ENCODE measurements around the gene CPD.

The CPD gene

DNA sequence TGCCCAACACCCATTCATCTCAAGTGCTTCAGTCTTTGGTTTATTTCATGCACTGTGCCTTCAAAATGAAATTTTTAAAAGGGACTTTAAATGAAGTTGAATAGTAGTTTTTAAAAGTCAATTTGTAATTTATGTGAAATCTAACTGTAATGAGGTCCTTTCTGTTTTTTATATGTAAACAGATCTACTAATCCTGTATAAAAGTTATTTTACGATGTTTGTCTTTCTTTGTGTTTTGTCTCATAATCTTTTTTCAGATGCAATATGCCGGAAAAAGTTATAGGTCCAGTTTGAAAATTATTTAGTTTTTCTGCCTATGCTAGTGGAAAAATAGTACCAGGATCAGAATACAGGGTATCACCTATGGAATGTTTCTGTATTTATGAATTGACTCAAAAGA, 89.7 kb downstream of the CPD start:
- Mint-ChIP-seq H3K9me3 (no peaks in the 10 kb centered on the region), H3K27me3 (peaks cover 4% of the 10 kb centered on the region), H3K36me3 (ENCODE audit: low read depth) (peaks cover 18% of the 10 kb centered on the region), H3K27ac (no peak overlapping the region), H3K4me3 (no peak overlapping the region), H3K4me1 (ENCODE audit: low read depth) (no peaks in the 10 kb centered on the region)

DNA sequence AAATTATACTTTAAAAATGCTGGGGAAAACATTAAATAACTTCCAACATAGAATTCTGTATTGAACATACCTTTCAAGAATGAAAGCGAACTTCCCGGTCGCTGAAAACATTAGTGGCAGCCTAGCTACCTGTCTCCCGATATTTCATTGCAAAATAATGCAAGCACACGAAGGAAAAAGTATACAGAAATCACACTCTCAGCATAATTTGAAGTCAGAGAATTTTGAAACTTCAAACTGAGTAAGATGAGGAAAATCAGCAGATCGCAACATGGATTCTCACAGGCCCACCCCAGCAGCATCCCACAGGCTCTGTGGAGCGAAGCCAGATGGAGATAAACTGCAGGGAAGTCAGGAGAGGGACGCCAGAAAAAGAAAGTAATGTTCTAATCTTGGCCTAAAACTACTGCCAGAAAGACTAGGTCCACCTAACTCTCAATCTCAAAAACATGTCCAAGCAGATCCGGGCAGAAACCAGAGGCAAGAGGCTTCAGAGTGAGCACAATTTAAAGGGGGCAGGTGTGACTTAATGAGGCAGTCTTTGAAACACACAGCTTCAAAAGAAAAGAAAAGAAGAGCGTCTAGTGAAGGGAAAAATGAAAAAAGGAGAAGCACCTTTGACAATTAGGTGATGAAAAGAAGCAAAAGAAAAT, 93.6 kb downstream of the CPD start:
- H3K4me3 Mint-ChIP-seq = no peak overlapping the region
- H3K4me1 Mint-ChIP-seq (ENCODE audit: low read depth) = peaks cover 17% of the 10 kb centered on the region
- H3K9me3 Mint-ChIP-seq = no peaks in the 10 kb centered on the region
- peaks cover 4% of the 10 kb centered on the region for H3K27me3 Mint-ChIP-seq
- H3K36me3 Mint-ChIP-seq (ENCODE audit: low read depth) = peaks cover 1% of the 10 kb centered on the region
- no peak overlapping the region for H3K27ac Mint-ChIP-seq

DNA sequence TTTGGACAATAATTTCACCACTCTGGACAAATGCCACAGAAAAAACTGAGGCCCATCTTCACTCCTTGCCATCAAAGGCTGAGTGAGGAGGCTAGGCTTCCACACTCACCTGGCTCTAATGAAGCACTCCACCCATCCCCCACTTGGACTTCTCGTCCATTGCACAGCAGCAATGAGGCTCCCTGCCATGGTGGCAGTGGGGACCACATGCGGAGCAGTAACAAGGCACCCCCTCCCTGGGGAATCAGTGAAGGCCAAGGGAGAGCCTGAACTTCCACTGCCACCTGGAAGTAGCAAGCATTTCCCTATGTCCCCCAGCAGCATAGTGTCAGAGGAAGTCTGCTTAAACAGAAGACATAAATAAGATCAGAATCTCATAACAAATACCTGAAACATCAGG, 96.5 kb downstream of the CPD start:
- peaks cover 36% of the 10 kb centered on the region for H3K4me1 Mint-ChIP-seq (ENCODE audit: low read depth)
- H3K4me3 Mint-ChIP-seq = no peak overlapping the region
- H3K9me3 Mint-ChIP-seq = no peaks in the 10 kb centered on the region
- no peak overlapping the region for H3K27ac Mint-ChIP-seq
- H3K27me3 Mint-ChIP-seq = peaks cover 4% of the 10 kb centered on the region
- H3K36me3 Mint-ChIP-seq (ENCODE audit: low read depth) = peaks cover 20% of the 10 kb centered on the region

DNA sequence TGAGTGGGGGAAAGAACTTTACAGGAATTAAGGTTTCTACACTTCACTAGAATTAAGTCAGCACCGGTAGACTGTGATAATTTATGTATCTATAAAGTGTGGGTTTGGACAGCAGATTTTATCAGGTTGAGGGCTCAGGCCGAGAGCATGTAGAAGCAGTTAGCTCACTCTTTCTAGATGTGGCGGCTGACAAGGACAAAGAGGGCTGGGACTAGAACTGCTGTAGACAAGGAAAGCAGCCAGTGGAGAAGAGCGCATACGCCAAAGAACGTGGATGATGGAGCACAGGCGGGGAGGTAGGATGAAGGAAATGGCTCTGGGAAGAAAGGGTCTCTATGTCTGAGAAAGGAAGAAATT, 98.0 kb downstream of the CPD start:
- H3K4me1 Mint-ChIP-seq (ENCODE audit: low read depth) = peaks cover 40% of the 10 kb centered on the region
- H3K27me3 Mint-ChIP-seq = peaks cover 4% of the 10 kb centered on the region
- no peaks in the 10 kb centered on the region for H3K9me3 Mint-ChIP-seq
- peaks cover 30% of the 10 kb centered on the region for H3K36me3 Mint-ChIP-seq (ENCODE audit: low read depth)
- H3K4me3 Mint-ChIP-seq = peak overlapping the region; percentile 95
- H3K27ac Mint-ChIP-seq = peak overlapping the region; percentile 98

DNA sequence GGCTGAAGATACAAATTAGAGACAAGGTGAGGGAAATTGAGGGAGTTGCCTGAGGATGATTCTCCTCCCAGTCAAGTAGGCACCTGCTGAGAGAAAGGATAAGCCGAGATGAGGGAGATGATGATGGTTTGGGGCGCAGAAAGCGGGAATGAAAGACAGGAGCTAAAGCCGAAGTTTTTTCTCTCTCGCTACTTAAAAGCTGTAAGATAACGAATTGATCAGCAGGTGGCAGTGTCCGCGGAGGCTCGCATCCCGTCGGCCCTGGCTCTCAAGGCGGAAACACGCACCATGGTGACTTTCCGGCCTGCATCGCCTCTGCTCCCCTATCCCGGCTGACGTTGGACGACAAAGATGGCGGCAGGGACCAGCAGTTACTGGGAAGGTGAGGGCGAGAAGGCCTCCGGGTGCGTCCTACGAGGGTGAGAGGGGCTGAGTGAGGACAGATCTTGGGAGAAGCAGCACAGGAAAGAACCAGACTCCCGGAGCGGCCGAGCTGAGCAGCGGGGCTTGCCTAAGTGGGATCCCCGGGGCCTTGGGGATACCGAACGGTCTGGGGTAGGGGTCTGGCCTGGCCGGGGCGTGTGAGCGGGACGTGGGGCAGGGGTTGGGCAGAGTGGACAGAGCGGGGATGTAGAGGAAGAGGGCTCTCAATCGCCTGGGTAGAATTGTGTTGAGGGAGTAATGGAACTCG, 98.5 kb downstream of the CPD start, which contains the start of gene GOSR1:
TSS of gene GOSR1 (plus strand) at position 326 of the 691 bp plus-strand sequence. CDS start at position 352, 26 bp downstream.
- H3K27ac Mint-ChIP-seq = peak within 1 kb of the TSS; percentile 98
- peak within 1 kb of the TSS; percentile 95 for H3K4me3 Mint-ChIP-seq
- peaks cover 40% of the 10 kb centered on the region for H3K4me1 Mint-ChIP-seq (ENCODE audit: low read depth)
- H3K9me3 Mint-ChIP-seq = no peaks in the 10 kb centered on the region
- H3K27me3 Mint-ChIP-seq = peaks cover 4% of the 10 kb centered on the region
- peaks cover 31% of the 10 kb centered on the region for H3K36me3 Mint-ChIP-seq (ENCODE audit: low read depth)

DNA sequence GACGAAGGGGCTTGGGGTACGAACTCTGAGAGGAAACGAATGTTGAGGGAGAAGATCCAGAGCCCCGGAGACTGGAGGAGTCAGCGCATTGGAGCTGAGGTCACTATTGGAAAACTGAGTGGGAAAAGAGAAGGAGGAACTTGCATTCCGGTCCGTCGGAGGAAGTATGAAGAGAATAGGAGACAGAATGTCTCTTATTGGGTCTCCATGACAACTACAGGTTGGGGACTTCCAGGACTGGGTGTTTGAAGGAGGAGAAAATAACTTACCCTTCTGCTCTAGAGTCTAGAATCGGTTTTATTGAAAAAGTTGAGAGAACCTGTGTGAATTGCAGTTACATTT, 99.0 kb downstream of the CPD start:
- Mint-ChIP-seq H3K4me3 (peak overlapping the region; percentile 95), H3K9me3 (no peaks in the 10 kb centered on the region), H3K36me3 (ENCODE audit: low read depth) (peaks cover 34% of the 10 kb centered on the region), H3K4me1 (ENCODE audit: low read depth) (peaks cover 41% of the 10 kb centered on the region), H3K27ac (peak overlapping the region; percentile 98), H3K27me3 (peaks cover 4% of the 10 kb centered on the region)

DNA sequence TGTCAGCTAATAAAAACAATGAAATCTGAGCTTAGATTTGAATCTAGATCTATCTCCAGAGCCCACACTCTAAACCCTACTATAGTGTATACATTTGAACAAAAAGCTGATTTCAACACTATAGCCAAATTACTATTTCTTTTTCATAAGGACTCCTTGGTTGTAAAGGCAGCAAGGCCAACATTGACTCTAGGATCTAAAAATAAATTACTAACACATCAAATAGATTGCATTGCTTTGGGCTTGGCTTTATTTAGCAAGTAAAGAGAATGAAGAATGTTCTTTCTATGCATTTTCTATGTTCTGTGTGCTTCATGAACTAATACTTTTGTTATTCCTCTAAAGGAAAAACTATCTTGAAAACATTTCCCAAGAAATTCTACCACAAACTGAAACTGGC, 103.8 kb downstream of the CPD start:
- peaks cover 74% of the 10 kb centered on the region for H3K36me3 Mint-ChIP-seq (ENCODE audit: low read depth)
- H3K27ac Mint-ChIP-seq = no peak overlapping the region
- H3K4me1 Mint-ChIP-seq (ENCODE audit: low read depth) = peaks cover 25% of the 10 kb centered on the region
- H3K9me3 Mint-ChIP-seq = no peaks in the 10 kb centered on the region
- H3K4me3 Mint-ChIP-seq = no peak overlapping the region
- no peaks in the 10 kb centered on the region for H3K27me3 Mint-ChIP-seq

DNA sequence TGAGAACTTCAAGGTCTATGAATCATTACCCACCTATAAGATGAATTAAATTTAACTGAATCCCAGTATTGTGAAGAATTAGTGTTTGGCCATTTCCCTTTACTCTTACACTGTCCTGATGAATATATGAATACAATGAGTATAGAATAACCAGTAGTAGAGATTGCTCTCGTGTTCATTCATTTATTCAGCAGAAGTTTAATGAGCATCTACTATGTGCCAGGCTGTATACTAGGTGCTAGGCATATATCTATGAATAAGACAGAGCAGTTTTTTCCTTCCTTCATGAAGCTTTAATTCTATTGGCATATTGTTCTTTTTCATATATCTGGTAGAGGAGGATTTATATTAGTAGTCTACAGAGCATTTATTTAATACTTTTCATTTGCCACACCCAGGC, 104.4 kb downstream of the CPD start:
- peaks cover 70% of the 10 kb centered on the region for H3K36me3 Mint-ChIP-seq (ENCODE audit: low read depth)

DNA sequence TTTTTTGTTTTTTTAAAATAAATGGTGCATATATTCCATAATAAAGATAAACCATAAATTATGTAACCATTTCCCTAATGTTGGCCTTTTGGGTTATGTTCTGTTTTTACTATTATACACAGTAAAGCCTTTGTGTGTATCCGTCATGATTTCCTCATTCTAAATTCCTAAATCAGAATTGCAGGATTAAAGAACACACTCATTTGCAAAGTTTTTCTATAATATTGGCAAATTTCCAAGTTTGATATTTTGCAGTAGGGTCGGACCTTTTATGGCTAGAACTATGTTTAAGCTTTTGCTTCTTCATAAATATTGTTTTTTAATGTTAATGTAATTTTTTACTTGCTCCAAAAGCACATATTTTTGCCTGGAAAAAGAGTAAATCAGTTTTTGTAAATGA, 115.1 kb downstream of the CPD start:
- Mint-ChIP-seq H3K27ac (no peak overlapping the region), H3K4me3 (no peak overlapping the region), H3K4me1 (ENCODE audit: low read depth) (no peaks in the 10 kb centered on the region), H3K36me3 (ENCODE audit: low read depth) (peaks cover 82% of the 10 kb centered on the region), H3K9me3 (no peaks in the 10 kb centered on the region), H3K27me3 (no peaks in the 10 kb centered on the region)

More for the DNA sequence above, 104.4 kb downstream of the CPD start:
- Mint-ChIP-seq H3K4me3 (no peak overlapping the region), H3K9me3 (no peaks in the 10 kb centered on the region), H3K27me3 (no peaks in the 10 kb centered on the region), H3K4me1 (ENCODE audit: low read depth) (peaks cover 19% of the 10 kb centered on the region), H3K27ac (no peak overlapping the region)

DNA sequence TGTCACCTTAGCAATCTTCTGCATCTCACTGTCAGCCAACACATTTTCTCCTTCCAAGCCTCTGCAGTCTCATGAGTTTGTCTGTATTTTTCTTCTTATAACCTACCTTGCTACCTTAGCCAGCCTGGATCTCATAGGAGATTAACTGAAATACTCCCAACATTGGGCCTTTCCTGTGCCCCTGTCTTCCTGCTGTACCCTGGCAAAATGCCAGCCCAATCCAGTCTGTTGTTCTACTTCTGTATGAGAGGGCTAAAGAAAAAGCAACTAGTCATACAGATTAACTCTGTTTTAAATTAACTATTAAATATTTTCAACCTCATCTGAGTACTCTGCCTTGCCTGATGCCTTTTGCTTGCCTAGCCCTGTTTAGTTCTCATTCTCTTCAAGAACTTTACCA, 116.9 kb downstream of the CPD start:
- peaks cover 4% of the 10 kb centered on the region for H3K4me1 Mint-ChIP-seq (ENCODE audit: low read depth)
- no peak overlapping the region for H3K4me3 Mint-ChIP-seq
- H3K27ac Mint-ChIP-seq = peak overlapping the region; percentile 22
- no peaks in the 10 kb centered on the region for H3K9me3 Mint-ChIP-seq
- H3K36me3 Mint-ChIP-seq (ENCODE audit: low read depth) = peaks cover 81% of the 10 kb centered on the region
- no peaks in the 10 kb centered on the region for H3K27me3 Mint-ChIP-seq

DNA sequence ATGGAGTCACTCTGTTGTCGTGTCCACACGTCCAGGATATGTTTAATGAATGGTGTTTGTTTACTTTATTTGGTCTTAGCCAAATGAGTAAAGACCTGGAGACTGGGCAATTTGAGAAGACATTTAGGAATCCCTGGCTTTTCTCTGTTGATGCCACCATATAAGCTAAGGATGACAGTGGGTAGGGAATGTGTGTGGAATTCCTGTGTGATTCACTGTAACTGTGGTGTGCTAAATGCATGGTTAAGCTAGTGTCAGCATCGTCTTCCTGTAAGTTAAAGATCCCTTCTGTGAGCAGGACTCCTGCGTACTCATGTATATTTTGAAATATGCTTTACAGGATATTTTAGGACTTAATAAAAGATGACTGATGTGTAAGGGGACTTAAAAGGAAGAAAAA, 124.8 kb downstream of the CPD start:
- Mint-ChIP-seq H3K27ac (no peak overlapping the region), H3K36me3 (ENCODE audit: low read depth) (peaks cover 76% of the 10 kb centered on the region), H3K27me3 (no peaks in the 10 kb centered on the region), H3K4me3 (no peak overlapping the region), H3K9me3 (no peaks in the 10 kb centered on the region), H3K4me1 (ENCODE audit: low read depth) (peaks cover 6% of the 10 kb centered on the region)

DNA sequence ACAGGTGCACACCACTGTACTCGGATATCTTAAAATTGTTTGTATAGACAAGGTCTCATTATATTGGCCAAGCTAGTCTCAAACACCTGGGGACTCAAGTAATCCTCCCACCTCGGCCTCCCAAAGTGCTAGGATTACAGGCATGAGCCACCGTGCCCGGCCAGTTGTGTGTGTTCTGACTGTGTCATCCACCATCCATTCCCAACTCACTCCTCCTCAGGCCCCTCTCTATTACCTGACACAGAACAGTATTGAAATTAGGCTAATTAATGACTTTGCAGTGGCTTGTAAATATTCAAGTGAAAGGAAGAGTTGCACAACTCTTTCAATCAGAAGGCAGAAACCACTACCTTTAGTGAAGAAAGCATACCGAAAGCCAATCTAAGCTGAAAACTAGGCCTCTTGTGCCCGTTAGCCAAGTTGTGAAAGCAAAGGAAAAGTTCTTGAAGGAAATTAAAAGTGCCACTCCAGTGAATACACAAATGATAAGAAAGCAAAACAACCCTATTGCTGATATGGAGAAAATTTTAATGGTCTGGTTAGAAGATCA, 127.2 kb downstream of the CPD start:
- Mint-ChIP-seq H3K27ac (no peak overlapping the region), H3K9me3 (no peaks in the 10 kb centered on the region), H3K4me3 (no peak overlapping the region), H3K36me3 (ENCODE audit: low read depth) (peaks cover 57% of the 10 kb centered on the region), H3K4me1 (ENCODE audit: low read depth) (peaks cover 2% of the 10 kb centered on the region), H3K27me3 (no peaks in the 10 kb centered on the region)

DNA sequence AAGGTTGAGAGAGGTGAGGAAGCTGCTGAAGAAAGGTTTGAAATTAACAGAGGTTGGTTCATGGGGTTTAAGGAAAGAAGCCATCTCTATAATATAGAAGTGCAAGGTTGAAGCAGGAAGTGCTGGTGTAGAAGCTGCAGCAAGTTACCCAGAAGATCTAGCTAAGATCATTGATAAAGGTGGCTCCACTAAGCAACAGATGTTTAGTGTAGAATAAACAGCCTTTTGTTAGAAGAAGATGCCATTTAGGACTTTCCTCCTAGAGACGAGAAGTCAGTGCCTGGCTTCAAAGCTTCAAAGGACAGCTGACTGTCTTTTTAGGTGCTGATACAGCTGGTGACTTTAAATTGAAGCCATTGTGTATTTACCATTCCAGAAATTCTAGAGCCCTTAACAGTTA, 127.8 kb downstream of the CPD start:
- peaks cover 2% of the 10 kb centered on the region for H3K4me1 Mint-ChIP-seq (ENCODE audit: low read depth)
- H3K4me3 Mint-ChIP-seq = no peak overlapping the region
- H3K27ac Mint-ChIP-seq = no peak overlapping the region
- no peaks in the 10 kb centered on the region for H3K27me3 Mint-ChIP-seq
- H3K9me3 Mint-ChIP-seq = no peaks in the 10 kb centered on the region
- peaks cover 55% of the 10 kb centered on the region for H3K36me3 Mint-ChIP-seq (ENCODE audit: low read depth)

DNA sequence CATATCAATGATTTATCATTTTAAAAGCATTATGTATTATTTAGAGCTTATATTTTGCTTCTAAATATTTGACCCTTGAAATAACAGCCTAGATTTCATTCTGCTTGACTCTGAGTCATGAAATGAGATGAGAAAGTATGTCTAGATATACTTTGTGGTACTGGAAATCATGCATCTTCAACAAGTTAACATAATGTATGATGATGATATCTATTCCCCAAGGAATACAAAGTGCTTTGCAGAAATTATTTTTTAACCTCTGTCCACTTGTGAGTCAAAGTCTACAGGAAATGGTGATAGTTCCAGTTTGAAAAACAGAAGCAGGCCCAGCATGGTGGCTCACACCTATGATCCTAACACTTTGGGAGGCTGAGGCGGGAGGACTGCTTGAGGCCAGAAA, 134.6 kb downstream of the CPD start:
- Mint-ChIP-seq H3K27me3 (no peaks in the 10 kb centered on the region), H3K36me3 (ENCODE audit: low read depth) (peaks cover 47% of the 10 kb centered on the region), H3K9me3 (no peaks in the 10 kb centered on the region), H3K4me1 (ENCODE audit: low read depth) (no peaks in the 10 kb centered on the region), H3K27ac (no peak overlapping the region), H3K4me3 (no peak overlapping the region)

DNA sequence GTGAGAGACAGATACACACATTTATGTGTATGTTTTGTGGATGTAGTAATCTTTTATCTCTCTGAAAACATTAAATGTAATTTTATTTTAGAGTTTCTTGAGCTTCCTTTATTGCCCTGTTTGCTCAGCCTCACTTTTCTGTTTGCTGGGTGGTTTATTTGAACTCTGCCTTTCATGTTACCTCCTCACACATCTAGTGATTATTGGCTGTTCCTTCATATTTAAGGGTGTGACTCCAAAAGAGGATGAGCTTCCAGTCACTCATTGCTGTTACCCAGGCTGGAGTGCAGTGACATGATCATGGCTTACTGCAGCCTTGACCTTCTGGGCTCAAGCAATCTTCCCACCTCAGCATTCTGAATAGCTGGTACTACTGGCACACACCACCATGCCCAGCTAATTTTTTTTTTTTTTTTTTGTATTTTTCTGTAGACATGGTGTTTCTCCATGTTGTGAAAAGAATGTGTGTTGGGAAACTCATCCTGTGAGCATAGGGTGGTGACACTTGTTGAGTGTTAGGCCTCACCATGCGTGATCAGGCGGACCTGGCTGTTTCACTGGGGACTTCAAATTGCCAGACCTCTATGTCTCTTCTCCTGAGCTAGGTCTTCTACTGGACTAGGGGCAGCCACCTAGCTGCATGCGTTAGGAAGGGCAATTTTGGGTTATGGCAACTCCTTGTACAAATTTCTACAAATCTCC, 136.3 kb downstream of the CPD start:
- H3K9me3 Mint-ChIP-seq = no peaks in the 10 kb centered on the region
- peaks cover 6% of the 10 kb centered on the region for H3K4me1 Mint-ChIP-seq (ENCODE audit: low read depth)
- H3K27ac Mint-ChIP-seq = no peak overlapping the region
- H3K27me3 Mint-ChIP-seq = no peaks in the 10 kb centered on the region
- H3K4me3 Mint-ChIP-seq = no peak overlapping the region
- peaks cover 52% of the 10 kb centered on the region for H3K36me3 Mint-ChIP-seq (ENCODE audit: low read depth)
